ENCODE data around the gene IQCK.

IQCK gene

DNA sequence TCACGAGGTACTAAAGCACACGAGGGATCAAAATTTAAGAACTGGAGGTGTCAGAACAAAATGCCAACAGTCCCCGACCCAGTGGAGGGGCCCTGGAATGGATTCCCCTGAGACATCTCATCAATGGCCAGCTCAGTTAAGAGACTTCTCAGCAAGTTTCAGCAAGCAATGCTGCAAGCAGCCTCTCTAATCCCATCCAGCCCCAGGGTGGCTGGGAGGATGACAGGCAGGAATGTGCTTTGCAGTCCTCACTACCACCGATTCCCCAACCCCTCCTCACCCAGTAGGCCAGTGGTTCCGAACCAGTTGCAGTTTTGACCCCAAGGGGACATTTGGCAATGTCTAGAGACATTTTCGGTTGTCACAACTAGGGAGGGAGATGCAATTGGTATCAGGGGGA, 157.8 kb downstream of the IQCK start:
- Mint-ChIP-seq H3K4me1 (peaks cover 6% of the 10 kb centered on the region), H3K27ac (no peak overlapping the region), H3K4me3 (no peak overlapping the region), H3K27me3 (peaks cover 16% of the 10 kb centered on the region), H3K9me3 (no peaks in the 10 kb centered on the region)
- DNase-seq (no peak), ATAC-seq (no peak)

DNA sequence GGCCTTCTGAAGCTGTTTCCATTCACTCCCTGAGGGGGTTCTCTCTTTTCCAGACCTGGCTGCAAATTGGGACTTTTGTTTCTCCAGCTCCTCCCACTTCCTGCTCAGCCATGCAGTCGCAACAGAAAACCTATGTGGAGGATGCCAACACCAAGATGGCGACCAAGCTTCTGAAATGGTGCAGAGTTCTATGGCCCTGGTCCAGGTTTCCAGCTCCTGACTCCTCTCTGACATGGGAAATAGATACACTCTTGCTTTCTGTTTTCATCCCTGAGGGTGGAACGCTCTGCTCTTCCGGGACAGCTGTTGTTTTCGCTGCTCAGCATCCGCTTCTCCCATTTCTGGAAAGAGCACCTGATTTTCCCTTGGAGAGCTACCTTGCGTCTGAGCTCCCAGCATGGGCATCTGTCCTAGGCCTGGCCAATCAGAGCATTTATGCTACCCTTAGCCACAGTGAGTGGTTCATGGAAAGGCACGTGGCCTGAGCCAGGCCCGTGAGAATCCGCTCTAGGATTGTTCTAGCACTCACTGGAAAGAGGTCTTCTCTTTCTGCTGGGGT, 158.5 kb downstream of the IQCK start:
- DNase-seq (no peak), ATAC-seq (no peak)
- H3K9me3 Mint-ChIP-seq: no peaks in the 10 kb centered on the region
- H3K4me3 Mint-ChIP-seq: no peak overlapping the region
- peaks cover 17% of the 10 kb centered on the region for H3K27me3 Mint-ChIP-seq
- no peak overlapping the region for H3K27ac Mint-ChIP-seq
- H3K4me1 Mint-ChIP-seq: peaks cover 6% of the 10 kb centered on the region

GRCh38 chr16:19878757-19879156, 160.7 kb downstream of the IQCK start:
- no peak for ATAC-seq
- peaks cover 38% of the 10 kb centered on the region for H3K27me3 Mint-ChIP-seq

DNA sequence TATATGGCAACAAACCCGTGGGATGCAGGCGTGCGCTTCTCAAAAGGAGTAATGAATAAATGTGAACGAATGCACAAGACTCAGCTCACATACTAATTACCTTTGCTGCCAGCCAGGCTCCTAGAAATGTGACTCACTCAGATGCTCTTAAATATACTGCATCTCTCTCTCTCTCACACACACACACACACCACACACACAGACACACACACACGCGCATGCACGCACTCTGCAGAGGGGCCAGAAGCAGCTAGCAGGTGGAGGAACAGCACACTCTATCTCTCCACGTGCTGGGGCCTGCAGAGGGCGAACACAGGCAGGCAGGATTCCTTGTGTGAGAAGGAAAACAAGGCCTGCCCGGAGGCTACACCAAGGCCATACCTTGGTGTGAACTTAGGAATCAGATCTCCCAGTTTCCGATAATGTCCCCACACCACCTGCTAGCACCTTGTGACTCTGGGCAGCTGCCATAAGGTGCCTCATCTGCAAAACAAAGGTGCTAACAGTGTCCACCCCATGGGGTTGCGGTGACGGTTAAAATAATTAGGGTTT, 161.2 kb downstream of the IQCK start:
- H3K27me3 Mint-ChIP-seq: peaks cover 38% of the 10 kb centered on the region
- no peak for DNase-seq

More at GRCh38 chr16:19878757-19879156, 160.7 kb downstream of the IQCK start:
- no peak for DNase-seq
- peaks cover 16% of the 10 kb centered on the region for H3K4me1 Mint-ChIP-seq
- H3K9me3 Mint-ChIP-seq: no peaks in the 10 kb centered on the region
- H3K4me3 Mint-ChIP-seq: no peak overlapping the region
- no peak overlapping the region for H3K27ac Mint-ChIP-seq

DNA sequence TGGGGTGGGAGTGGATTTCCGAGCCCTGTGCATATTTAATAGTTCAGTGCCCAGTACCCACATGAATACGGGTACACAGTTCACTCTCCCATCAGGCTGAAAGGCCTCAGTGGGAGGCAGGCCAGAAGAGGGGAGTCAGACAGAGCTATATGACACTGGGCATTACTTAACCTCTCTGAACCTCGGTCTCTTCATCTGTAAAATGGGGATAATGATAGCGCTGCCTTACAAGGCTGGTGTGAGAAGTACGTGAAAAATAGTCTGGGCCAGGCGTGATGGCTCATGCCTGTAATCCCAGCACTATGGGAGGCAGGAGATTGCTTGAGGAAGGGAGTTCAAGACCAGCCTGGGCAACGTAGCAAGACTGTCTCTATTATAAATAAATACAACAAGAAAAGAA, 163.0 kb downstream of the IQCK start:
- no peak for ATAC-seq
- no peak overlapping the region for H3K27ac Mint-ChIP-seq
- H3K27me3 Mint-ChIP-seq: peaks cover 45% of the 10 kb centered on the region
- H3K4me1 Mint-ChIP-seq: peaks cover 32% of the 10 kb centered on the region
- H3K4me3 Mint-ChIP-seq: no peak overlapping the region
- no peak for DNase-seq
- no peaks in the 10 kb centered on the region for H3K9me3 Mint-ChIP-seq

More for the DNA sequence above, 161.2 kb downstream of the IQCK start:
- H3K4me1 Mint-ChIP-seq: peaks cover 21% of the 10 kb centered on the region
- no peak for ATAC-seq
- H3K27ac Mint-ChIP-seq: no peak overlapping the region
- H3K4me3 Mint-ChIP-seq: no peak overlapping the region
- no peaks in the 10 kb centered on the region for H3K9me3 Mint-ChIP-seq

DNA sequence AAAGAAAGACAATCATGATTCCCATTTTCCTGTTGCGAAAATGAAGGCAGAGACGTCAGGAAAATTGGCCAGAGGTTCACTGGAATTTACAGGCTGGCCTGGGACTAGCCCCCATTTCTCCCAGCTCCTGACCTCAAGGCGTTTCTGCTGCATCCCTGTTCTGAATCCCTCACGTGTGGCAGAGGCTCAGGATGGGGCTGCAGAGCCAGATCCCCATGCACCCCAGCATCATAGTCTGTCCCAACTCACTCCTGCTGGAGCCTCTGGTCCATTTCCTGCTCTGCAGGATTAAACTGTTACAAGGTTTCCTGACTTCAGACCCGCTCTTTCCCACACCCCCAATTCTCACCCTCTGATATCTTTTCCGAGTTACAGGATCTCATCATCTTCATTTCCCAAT, 163.7 kb downstream of the IQCK start:
- Mint-ChIP-seq H3K9me3 (no peaks in the 10 kb centered on the region), H3K4me1 (peaks cover 39% of the 10 kb centered on the region), H3K27ac (no peak overlapping the region), H3K27me3 (peaks cover 49% of the 10 kb centered on the region), H3K4me3 (no peak overlapping the region)
- ATAC-seq (no peak), DNase-seq (no peak)

GRCh38 chr16:19882186-19882585, 164.1 kb downstream of the IQCK start:
- ATAC-seq (no peak), DNase-seq (no peak)
- peaks cover 39% of the 10 kb centered on the region for H3K4me1 Mint-ChIP-seq
- peaks cover 49% of the 10 kb centered on the region for H3K27me3 Mint-ChIP-seq
- no peak overlapping the region for H3K4me3 Mint-ChIP-seq
- H3K9me3 Mint-ChIP-seq: no peaks in the 10 kb centered on the region
- H3K27ac Mint-ChIP-seq: no peak overlapping the region

- DNase-seq: no peak
- Mint-ChIP-seq H3K4me1 (peaks cover 39% of the 10 kb centered on the region), H3K27ac (no peak overlapping the region), H3K4me3 (no peak overlapping the region), H3K9me3 (no peaks in the 10 kb centered on the region), H3K27me3 (peaks cover 49% of the 10 kb centered on the region)
- no peak for ATAC-seq
These were observed 164.6 kb downstream of the IQCK start for GRCh38 chr16:19882646-19883045.

DNA sequence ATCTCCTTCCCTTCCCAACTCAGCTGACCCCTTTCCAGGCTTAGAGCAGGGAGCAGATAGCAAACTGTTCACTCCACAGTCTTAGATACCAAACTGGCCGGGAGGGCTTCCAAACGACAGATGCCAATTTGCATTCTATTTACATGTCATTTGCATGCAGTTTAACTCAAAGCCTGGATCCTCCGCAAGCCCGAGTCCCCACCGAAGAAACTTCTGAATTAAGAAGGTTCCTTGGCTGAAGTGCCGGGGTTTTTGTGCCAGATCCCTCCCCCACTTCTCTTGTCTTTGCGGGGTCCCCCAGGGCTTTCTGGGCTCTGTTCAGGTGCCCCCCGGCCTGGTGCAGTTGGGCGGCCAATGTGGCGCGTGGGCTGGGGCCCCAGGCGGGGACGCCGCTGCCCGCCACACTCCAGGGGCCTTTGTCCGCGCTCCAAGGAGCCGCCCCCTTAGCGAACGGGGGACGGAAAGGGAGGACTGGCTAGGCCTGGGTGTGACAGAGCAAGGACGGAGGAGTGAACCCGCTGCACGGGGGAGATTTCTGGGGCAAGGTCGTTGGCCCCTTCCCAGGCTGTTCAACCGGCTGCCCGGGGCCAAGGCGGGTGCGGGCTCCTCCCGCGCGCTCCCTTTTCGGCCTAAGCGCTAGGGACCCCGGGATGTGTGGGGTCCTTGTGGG, 165.4 kb downstream of the IQCK start:
- peak overlapping the region; percentile 44 to 50 for H3K4me3 Mint-ChIP-seq
- peak in 1 of 2 donors; percentile 13 for DNase-seq
- H3K4me1 Mint-ChIP-seq: peaks cover 39% of the 10 kb centered on the region
- no peak for ATAC-seq
- peaks cover 49% of the 10 kb centered on the region for H3K27me3 Mint-ChIP-seq
- H3K9me3 Mint-ChIP-seq: no peaks in the 10 kb centered on the region
- no peak overlapping the region for H3K27ac Mint-ChIP-seq

DNA sequence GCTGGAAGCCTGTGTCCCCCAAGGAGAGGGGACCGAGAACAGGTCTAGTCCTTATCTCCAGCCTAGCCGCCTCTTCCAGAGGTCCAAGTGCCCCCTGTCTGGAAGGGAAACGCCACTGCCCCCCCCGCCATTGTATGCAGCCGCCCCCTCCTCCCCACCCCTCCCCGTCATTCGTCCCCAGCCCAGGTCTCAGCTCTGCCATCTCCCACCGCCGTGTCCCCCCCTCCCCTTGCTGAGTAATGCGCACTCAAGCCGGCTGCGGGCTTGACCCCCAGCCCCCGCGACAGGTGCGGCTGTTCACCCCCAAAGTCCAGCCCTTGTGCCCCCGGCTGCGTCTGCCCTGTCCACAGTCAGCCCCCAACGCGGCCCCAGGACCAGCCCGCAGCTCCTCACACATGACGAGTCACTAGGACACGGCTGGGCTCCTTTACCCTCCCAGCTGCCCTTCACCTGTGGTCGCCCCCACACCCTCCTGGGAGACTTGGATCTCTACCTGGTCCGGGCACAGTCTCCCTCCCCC, 166.0 kb downstream of the IQCK start:
- Mint-ChIP-seq H3K27ac (no peak overlapping the region), H3K27me3 (peaks cover 49% of the 10 kb centered on the region), H3K9me3 (no peaks in the 10 kb centered on the region), H3K4me1 (peaks cover 39% of the 10 kb centered on the region), H3K4me3 (peak overlapping the region; percentile 77 to 78)
- peak; percentile 8 for ATAC-seq
- DNase-seq: peak in 1 of 2 donors; percentile 18

DNA sequence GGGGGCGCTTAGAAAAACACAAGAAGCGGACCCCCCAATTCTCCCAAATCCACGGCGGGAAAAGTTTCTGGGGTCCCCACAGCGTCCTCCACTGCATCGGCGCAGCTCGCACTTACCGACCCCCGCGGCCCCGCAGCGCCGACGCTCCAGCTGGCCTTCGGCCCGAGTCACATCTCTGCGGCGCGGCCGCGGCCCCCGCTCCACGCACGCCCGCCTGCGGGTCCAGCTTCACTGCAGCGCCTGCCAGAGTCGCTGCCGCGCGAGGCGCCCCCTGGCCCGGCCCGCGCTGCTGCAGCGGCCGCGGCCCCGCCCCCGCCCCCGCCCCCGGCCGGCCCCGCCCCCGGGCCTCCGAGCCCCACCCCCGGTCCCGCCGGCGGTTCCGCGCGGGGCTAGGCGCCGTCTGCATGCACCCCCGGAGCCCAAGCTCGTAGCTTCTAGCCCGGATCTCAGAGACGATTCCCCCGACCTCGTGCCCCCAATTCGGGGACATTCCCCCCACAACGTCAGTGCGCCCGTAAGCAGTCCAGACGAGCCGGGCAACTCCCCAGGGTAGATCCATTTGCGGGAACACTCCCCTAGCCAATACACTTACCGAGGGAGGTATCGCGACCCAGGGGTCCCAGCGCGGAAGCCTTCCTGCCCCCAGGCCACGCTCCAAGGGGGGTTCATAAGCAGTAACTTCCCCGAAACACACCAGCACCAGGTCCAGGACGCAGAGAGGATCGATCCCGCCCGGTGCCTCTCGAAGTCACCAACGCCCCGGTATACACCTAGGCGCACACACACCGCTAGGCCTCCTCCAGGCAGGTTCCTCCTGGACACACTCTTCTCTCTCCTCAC, 166.8 kb downstream of the IQCK start, which contains the start of gene GPRC5B:
TSS of gene GPRC5B (minus strand) at position 238 of the 840 bp plus-strand sequence. CDS start 12,003 bp downstream, outside the sequence.
- Mint-ChIP-seq H3K27me3 (peaks cover 49% of the 10 kb centered on the region), H3K9me3 (no peaks in the 10 kb centered on the region), H3K27ac (no peak within 1 kb of the TSS), H3K4me3 (peak within 1 kb of the TSS; percentile 77 to 78), H3K4me1 (peaks cover 39% of the 10 kb centered on the region)
- ATAC-seq (peak; percentile 58), DNase-seq (peak; percentile 30 to 50)

GRCh38 chr16:19885451-19886072, 167.5 kb downstream of the IQCK start:
- Mint-ChIP-seq H3K4me3 (peak overlapping the region; percentile 76 to 77), H3K4me1 (peaks cover 39% of the 10 kb centered on the region), H3K27me3 (peaks cover 49% of the 10 kb centered on the region), H3K27ac (no peak overlapping the region), H3K9me3 (no peaks in the 10 kb centered on the region)
- ATAC-seq: peak; percentile 42
- peak; percentile 17 to 30 for DNase-seq

- peaks cover 49% of the 10 kb centered on the region for H3K27me3 Mint-ChIP-seq
- DNase-seq: peak; percentile 78 to 84
- H3K27ac Mint-ChIP-seq: no peak overlapping the region
- no peaks in the 10 kb centered on the region for H3K9me3 Mint-ChIP-seq
- peak overlapping the region; percentile 76 to 77 for H3K4me3 Mint-ChIP-seq
- peaks cover 39% of the 10 kb centered on the region for H3K4me1 Mint-ChIP-seq
- peak; percentile 76 for ATAC-seq
These were observed 168.2 kb downstream of the IQCK start for GRCh38 chr16:19886073-19886941.

GRCh38 chr16:19888834-19889233, 170.8 kb downstream of the IQCK start:
- Mint-ChIP-seq H3K9me3 (no peaks in the 10 kb centered on the region), H3K4me3 (no peak overlapping the region), H3K27me3 (peaks cover 26% of the 10 kb centered on the region), H3K27ac (no peak overlapping the region), H3K4me1 (peaks cover 28% of the 10 kb centered on the region)
- ATAC-seq (no peak), DNase-seq (no peak)

Measured in stimulated activated naive CD8-positive, alpha-beta T cell treated with anti-CD3 and anti-CD28 coated beads, Interleukin-15, amount 100 ng/mL, for 72 hours (primary cell).